SH-SY5Y (cell line): Measurements from ENCODE around the gene C12orf57.

ENCODE experiments used
- GATA2 ChIP-seq: IDR thresholded peaks from 2 replicates; pipeline ENCODE4 v1.6.1; 2011; ENCODE audit warnings: mild to moderate bottlenecking, low read depth, low read length
- GATA3 ChIP-seq: IDR thresholded peaks from 2 replicates; pipeline ENCODE4 v1.6.1; 2011; ENCODE audit warnings: low read depth, mild to moderate bottlenecking, low read length, moderate library complexity

Gene C12orf57

DNA sequence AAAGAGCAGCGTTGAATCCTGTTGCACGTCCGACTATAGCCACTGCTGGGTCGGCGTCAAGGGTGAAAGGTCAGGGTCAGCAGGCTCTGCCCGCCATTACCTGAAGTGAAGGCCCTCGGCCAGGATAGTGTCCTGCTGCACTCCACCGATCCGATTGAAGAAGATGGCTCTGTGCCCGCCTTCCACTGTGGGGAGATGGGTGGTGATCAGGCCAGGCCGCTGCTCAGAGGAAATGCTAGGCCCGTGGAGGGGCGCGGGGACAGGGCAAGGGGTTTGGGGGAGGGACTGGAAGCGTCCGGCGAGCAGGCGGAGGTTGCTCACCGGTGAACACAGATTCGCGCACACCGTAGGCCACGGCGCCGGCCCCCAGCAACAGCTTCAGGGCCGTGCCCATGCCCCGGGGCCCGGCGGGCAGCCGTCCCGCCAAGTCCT is 26.3 kb downstream of the C12orf57 start:
- TF ChIP-seq GATA2 (no peak), GATA3 (no peak)

DNA sequence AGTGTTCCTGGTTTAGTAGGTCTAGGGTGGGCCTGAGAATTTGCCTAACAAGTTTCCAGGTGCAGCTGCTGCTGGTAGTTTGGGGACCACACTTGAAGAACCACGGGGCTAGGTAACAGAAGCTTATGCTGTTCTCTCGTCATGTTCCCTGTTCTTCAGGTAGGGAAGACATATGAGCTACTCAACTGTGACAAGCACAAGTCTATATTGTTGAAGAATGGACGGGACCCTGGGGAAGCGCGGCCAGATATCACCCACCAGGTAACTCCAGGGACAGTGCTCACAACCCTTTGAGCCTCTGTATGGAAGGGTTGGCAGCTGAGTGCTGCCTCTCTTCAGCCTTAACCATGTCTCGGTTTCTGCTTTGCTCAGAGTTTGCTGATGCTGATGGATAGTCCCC is 30.4 kb downstream of the C12orf57 start:
- no peak for TF ChIP-seq GATA3
- TF ChIP-seq GATA2, result no peak

- TF ChIP-seq GATA2 (no peak), GATA3 (no peak)
Observed at GRCh38 chr12:6975297-6976032, 31.6 kb downstream of the C12orf57 start.

- TF ChIP-seq GATA3 (no peak), GATA2 (no peak)
Observed at GRCh38 chr12:6977653-6978052, 33.8 kb downstream of the C12orf57 start.

DNA sequence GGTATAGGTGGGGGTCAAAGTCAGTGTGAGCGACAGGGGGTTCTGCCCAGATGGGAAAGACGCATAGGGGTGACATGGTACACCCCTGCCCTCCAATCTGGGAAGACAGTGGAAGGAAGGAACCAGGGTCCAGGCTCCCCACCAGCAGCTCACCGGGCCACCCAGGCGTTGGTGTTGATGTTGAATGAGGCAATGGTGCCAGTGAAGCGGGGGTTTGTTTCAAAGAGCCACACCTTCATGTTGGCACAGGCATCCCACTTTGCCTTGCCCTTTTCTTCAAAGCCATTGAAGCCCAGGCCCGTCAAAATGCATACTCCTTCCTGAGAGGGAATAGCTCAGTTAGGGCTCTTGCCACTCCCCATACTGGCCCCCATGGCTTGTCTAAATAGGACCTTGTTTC is 34.4 kb downstream of the C12orf57 start:
- TF ChIP-seq GATA2 (no peak), GATA3 (no peak)

- no peak for TF ChIP-seq GATA3
- TF ChIP-seq GATA2, result no peak
Observed at GRCh38 chr12:6978611-6979011, 34.8 kb downstream of the C12orf57 start.

GRCh38 chr12:6979021-6979420 is 35.2 kb downstream of the C12orf57 start:
- TF ChIP-seq GATA3 (no peak), GATA2 (no peak)

- TF ChIP-seq GATA2 (no peak), GATA3 (no peak)
Observed at GRCh38 chr12:6979453-6979852, 35.6 kb downstream of the C12orf57 start.

GRCh38 chr12:6980075-6980474 is 36.3 kb downstream of the C12orf57 start:
- TF ChIP-seq GATA3 (no peak), GATA2 (no peak)

DNA sequence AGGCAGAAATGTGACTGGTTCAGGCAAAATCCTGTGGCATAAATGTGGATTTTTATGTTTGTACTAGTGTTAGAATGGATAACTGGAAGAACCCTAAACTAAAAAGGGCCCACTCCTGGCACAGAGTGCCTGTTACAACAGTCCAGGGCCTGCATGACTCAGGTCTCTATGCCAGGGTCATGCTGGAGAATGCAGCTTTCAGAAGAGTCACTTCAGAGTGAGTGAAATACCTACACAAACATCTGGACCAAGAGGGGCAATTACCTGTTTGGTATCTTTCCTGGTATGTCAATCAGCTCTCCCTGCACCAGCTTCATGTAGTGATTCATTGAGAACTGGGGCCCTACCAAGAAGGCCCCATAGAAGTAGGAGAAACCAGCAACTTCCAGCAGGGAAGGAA is 36.9 kb downstream of the C12orf57 start:
- no peak for TF ChIP-seq GATA2
- TF ChIP-seq GATA3, result no peak

GRCh38 chr12:6981152-6982052 is 37.6 kb downstream of the C12orf57 start:
- no peak for TF ChIP-seq GATA2
- TF ChIP-seq GATA3, result no peak

GRCh38 chr12:6982532-6982931 is 38.7 kb downstream of the C12orf57 start:
- TF ChIP-seq GATA3 (no peak), GATA2 (no peak)

GRCh38 chr12:6987956-6988553 is 44.2 kb downstream of the C12orf57 start:
- TF ChIP-seq GATA3 (no peak), GATA2 (no peak)
